H1 (cell line): ENCODE results near the gene PRSS8. TPM values are rescaled to one million over a fixed set of nuclear protein-coding genes. Genes with fewer than 3 reads are reported as not detected.

Source experiments
- BACH1 ChIP-seq: IDR thresholded peaks from 2 replicates; pipeline ENCODE4 v1.6.1; 2012; ENCODE audit warnings: low read length, improper control_type of control experiment
- BRCA1 ChIP-seq: IDR thresholded peaks from 2 replicates; pipeline ENCODE4 v1.6.1; 2012; ENCODE audit warnings: low read depth, low read length, improper control_type of control experiment
- CBX8 ChIP-seq: fragments of 300-800, 300-1000 bp; sonication (generic); IDR thresholded peaks from 2 replicates; pipeline ENCODE4 v1.7.1; 2016; ENCODE audit warnings: low read depth, low read length, borderline replicate concordance
- CEBPB ChIP-seq: IDR thresholded peaks from 2 replicates; pipeline ENCODE4 v1.6.1; 2012; ENCODE audit warnings: low read depth, low read length
- CHD1 ChIP-seq: IDR thresholded peaks from 2 replicates; pipeline ENCODE4 v1.6.1; 2012; ENCODE audit warnings: low read depth, low read length, improper control_type of control experiment
- CHD2 ChIP-seq: IDR thresholded peaks from 2 replicates; pipeline ENCODE4 v1.6.1; 2012; ENCODE audit warnings: low read length, improper control_type of control experiment
- GABPA ChIP-seq: IDR thresholded peaks from 2 replicates; pipeline ENCODE4 v1.6.1; 2011; ENCODE audit warnings: mild to moderate bottlenecking, low read length, moderate library complexity, borderline replicate concordance; ENCODE audit not compliant: insufficient read depth
- HDAC2 ChIP-seq, 2 experiments: fragments of 300-600 bp in 1 of 2; sonication (generic) in 1 of 2; IDR thresholded peaks; 2 replicates each; pipeline ENCODE4 v1.6.1; 2011 to 2012; ENCODE audit warnings: low read depth in 2 of 2, low read length in 2 of 2, mild to moderate bottlenecking in 2 of 2, moderate library complexity in 2 of 2, borderline replicate concordance in 1 of 2, inconsistent platforms in 1 of 2
- JUN ChIP-seq: IDR thresholded peaks from 2 replicates; pipeline ENCODE4 v1.6.1; 2011; ENCODE audit warnings: low read depth, mild to moderate bottlenecking, improper control_type of control experiment, low read length
- KDM4A ChIP-seq: IDR thresholded peaks from one replicate; pipeline ENCODE4 v1.7.1; 2012; ENCODE audit warnings: low read depth, mild to moderate bottlenecking, moderate library complexity, low read length, inconsistent platforms; ENCODE audit not compliant: severe bottlenecking
- RBBP5 ChIP-seq: IDR thresholded peaks from 2 replicates; pipeline ENCODE4 v1.7.1; 2012; ENCODE audit warnings: low read depth, mild to moderate bottlenecking, inconsistent platforms, low read length, moderate library complexity, borderline replicate concordance
- RNF2 ChIP-seq: fragments of 200-900, 300-1000 bp; sonication (generic); IDR thresholded peaks from 2 replicates; pipeline ENCODE4 v1.7.1; 2016; ENCODE audit warnings: borderline replicate concordance, low read depth, mild to moderate bottlenecking, antibody characterized with exemption, low read length; ENCODE audit not compliant: poor library complexity, severe bottlenecking; ENCODE audit errors: missing control alignments
- RXRA ChIP-seq: IDR thresholded peaks from 2 replicates; pipeline ENCODE4 v1.6.1; 2011; ENCODE audit warnings: low read depth, mild to moderate bottlenecking, low read length, moderate library complexity; ENCODE audit not compliant: insufficient read depth
- SAP30 ChIP-seq: fragments of 300-600 bp; sonication (generic); IDR thresholded peaks from 2 replicates; pipeline ENCODE4 v1.7.1; 2012; ENCODE audit warnings: low read length, moderate library complexity, mild to moderate bottlenecking, inconsistent platforms; ENCODE audit not compliant: insufficient read depth, insufficient replicate concordance
- SP4 ChIP-seq: IDR thresholded peaks from 2 replicates; pipeline ENCODE4 v1.6.1; 2012; ENCODE audit warnings: low read length, inconsistent platforms
- SRF ChIP-seq: IDR thresholded peaks from 2 replicates; pipeline ENCODE4 v1.6.1; 2011; ENCODE audit warnings: mild to moderate bottlenecking, low read depth, low read length, moderate library complexity
- SUZ12 ChIP-seq: fragments of 200-600 bp; sonication (generic); IDR thresholded peaks from 2 replicates; pipeline ENCODE4 v1.6.1; 2012; ENCODE audit warnings: mild to moderate bottlenecking, inconsistent platforms, low read length, moderate library complexity, mixed read lengths
- TCF12 ChIP-seq: IDR thresholded peaks from 2 replicates; pipeline ENCODE4 v1.6.1; 2011; ENCODE audit warnings: low read depth, mild to moderate bottlenecking, low read length
- TEAD4 ChIP-seq: IDR thresholded peaks from 2 replicates; pipeline ENCODE4 v1.6.1; 2012; ENCODE audit warnings: low read depth, low read length, inconsistent platforms, mixed read lengths
- YY1 ChIP-seq: IDR thresholded peaks from 2 replicates; pipeline ENCODE4 v1.6.1; 2011; ENCODE audit warnings: low read depth, mild to moderate bottlenecking, low read length
- polyA plus RNA-seq, 7 experiments: library from polyadenylated mRNA; depleted of rRNA in 3 of 7; stranded (reverse) in 5 of 7; unstranded in 2 of 7; fragments of >200 nt in 5 of 7; fragments of 200-250 nt in 2 of 7; gene quantifications; 1 replicate in 5 of 7; 2 replicates in 1 of 7; 4 replicates in 1 of 7; pipeline versions ENCODE4 v1.2.1 to v1.2.3, GENCODE V29; 2011 to 2013; ENCODE audit warnings: missing spikeins in 2 of 7, mixed read lengths in 2 of 7
- total RNA-seq: library from RNA; stranded (reverse); fragmentation: NEBNext Ultra II Directional; extraction: Animal tissue kit (Norgen Biotek cat#: 25700); gene quantifications from 2 replicates; pipeline ENCODE4 v1.2.1, GENCODE V29; 2021
- TF ChIP-seq, protein P1 (sequence below): IDR thresholded peaks from 2 replicates; pipeline ENCODE4 v1.6.1; 2011; ENCODE audit warnings: low read length, improper control_type of control experiment
- TF ChIP-seq, protein P2 (sequence below): IDR thresholded peaks from 2 replicates; pipeline ENCODE4 v1.6.1; 2011; ENCODE audit warnings: low read depth, mild to moderate bottlenecking, low read length; ENCODE audit not compliant: insufficient read depth

The PRSS8 gene
- total and polyA plus RNA-seq, 2 of the 8 experiments (the other 6 are each of a cell fraction or from before 2014, with no cell fraction given), result 87.7 to 273 TPM

DNA sequence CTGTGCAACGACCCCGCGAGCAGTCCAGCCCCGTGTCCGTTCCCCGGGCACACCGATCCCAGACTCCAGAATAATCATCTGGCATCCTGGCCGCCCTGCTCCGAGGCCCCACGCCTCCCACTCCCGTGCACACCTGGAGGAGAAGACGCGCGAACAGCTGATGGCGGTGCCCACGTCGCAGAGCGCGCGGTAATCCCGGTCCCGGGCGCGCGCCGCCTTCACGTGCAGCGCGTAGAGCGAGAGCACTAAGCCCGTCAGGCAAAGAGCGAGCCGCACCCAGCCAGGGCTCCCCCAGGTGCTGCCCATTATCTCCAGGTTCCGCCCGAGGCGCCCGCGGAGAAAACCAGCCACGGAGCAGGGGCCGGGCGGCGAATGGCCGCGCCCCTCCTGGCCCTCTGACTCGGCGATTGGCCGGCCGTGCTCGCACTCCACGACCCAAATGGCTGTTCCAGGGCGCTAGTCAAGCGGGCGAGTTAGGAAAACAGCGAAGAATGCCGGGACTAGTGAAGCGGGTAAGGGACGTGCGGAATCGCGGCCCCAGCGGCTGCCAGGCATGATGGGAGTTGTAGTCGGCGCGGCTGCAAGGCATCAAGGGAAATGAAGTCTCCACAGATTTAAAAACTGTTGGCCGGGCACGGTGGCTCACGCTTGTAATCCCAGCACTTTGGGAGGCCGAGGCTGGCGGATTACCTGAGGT, 41.0 kb downstream of the PRSS8 start, which contains the start of gene VKORC1 (continued):
- TF ChIP-seq RXRA (no peak), BRCA1 (no peak), SP4 (no peak), RNF2 (no peak), YY1 (no peak; the same call in 1 of the 2 replicates), RBBP5 (peak; percentile 34; the same call in 1 of the 2 replicates), CHD2 (0 out of 2 replicates have a peak, but pooled peaks have one; percentile 12), TCF12 (no peak), KDM4A (peak; percentile 70), BACH1 (no peak), HDAC2 (IDR thresholded peaks at IDR 0.05; ENCODE audit: borderline replicate concordance in 1 of 2, low read depth in 2 of 2, low read length in 2 of 2) (0 out of 4 replicates have a peak, but pooled peaks of 1 of the 2 experiments have one; percentile 45), CHD1 (no peak), SRF (no peak), SUZ12 (no peak), CBX8 (no peak), GABPA (no peak), CEBPB (no peak), SAP30 (no peak), JUN (no peak), TEAD4 (peak; percentile 12; the same call in 1 of the 2 replicates)
- TF ChIP-seq, protein P1, sequence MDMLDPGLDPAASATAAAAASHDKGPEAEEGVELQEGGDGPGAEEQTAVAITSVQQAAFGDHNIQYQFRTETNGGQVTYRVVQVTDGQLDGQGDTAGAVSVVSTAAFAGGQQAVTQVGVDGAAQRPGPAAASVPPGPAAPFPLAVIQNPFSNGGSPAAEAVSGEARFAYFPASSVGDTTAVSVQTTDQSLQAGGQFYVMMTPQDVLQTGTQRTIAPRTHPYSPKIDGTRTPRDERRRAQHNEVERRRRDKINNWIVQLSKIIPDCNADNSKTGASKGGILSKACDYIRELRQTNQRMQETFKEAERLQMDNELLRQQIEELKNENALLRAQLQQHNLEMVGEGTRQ, result no peak
- TF ChIP-seq, protein P2, sequence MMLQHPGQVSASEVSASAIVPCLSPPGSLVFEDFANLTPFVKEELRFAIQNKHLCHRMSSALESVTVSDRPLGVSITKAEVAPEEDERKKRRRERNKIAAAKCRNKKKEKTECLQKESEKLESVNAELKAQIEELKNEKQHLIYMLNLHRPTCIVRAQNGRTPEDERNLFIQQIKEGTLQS, result no peak
